HG02759 (cell line): ENCODE data around the gene DSCAML1.
A peak's percentile ranks its signal among the peaks of the same experiment; 100 is the strongest.

Source experiments
- ATAC-seq: cut with Tn5 transposase; IDR thresholded peaks from one replicate; pipeline ENCODE4 v1.9.1; 2021; ENCODE audit warnings: mild to moderate bottlenecking, moderate library complexity; ENCODE audit not compliant: unreplicated experiment

DSCAML1 gene

DNA sequence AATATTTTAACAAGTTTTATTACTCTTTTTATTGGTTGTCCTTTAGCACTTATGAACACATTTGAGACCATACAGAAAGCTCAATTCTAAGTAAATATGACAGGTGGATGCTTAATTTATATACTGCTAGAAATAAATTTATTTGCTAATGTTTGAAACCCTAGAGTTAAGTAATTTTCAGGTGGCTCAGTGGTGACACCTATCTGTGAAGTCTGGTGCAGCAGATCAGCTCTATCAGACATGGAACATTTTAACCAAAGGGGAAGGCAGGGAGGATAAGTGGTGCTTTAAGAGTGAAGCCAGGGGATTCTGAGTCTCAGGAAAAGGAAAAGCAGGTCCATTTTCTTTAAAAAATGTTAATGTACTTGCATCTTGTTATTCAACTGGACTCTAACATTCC, 175.8 kb downstream of the DSCAML1 start:
- no peak for ATAC-seq

DNA sequence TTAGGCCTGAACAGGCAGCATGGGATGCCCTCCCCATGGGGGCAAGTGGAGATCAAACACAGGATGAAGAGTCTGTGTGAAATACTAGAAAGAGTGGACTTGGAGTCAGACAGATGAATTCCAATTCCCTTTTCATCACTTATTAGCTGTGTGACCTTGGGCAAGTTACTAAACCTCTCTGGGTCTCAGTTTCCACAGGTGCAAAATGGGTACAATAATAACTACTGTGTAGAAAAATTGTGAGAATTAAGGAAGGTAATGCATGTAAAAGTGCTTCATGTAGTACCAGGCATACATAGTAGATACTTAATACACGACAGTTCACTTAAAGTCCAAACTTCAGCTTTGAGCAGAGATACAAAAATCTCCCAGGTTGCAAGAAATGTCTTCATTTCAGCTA, 176.4 kb downstream of the DSCAML1 start:
- no peak for ATAC-seq

DNA sequence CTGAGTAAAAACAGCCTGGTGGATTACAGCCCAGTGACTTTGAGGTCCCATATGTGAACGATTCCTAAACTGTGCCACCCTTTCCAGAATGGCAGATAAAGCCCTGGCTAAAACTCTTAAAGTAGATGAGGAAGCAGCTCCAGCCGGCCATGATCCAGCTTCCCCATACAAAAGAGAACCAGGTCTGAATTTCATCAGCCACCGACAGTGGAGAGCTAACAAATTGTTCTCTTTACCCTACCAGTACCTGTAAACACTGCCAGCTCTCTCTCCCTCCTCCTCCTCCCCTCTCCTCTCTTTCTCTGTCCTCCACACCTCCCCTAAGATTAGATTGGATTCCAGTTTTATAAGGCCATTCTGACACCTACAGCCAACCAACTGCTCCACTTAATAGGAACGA, 176.9 kb downstream of the DSCAML1 start:
- ATAC-seq: no peak

DNA sequence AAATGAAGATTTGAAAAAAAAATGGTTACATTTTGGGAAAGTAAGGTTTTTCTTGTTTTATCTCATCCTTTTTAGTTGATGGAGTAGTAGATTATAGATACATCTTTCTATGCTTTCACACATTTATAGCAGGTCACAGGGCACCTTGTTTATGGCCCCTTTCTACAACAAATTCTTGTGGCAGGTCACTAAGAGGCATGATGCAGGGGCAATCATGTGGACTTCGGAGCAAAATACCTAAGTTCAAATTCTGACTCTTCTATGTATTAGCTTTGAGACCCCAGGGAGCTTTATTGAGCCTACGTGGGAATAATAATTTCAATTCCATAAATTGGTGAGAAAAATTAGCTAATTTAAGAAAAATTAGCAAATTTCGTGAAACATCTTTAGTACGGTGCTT, 177.4 kb downstream of the DSCAML1 start:
- ATAC-seq: no peak

DNA sequence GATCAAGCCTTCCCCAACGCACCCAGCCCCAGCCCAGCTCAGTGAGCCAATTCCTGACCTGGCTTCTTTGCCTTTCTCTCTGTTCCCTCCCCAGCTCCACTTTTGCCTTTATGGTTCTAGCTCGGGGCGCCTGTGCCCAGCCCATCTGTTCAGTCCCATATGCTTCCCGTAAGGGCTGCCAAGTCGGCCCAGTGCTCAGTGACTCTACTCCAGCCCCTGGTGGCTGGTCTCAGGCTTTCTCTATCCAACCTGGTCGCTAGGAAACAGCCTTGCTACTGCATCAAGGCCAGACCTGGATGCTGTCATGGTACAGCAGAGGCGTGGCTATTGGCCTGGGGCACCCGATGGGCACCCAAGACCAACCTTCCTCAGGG, 178.0 kb downstream of the DSCAML1 start:
- ATAC-seq: no peak

DNA sequence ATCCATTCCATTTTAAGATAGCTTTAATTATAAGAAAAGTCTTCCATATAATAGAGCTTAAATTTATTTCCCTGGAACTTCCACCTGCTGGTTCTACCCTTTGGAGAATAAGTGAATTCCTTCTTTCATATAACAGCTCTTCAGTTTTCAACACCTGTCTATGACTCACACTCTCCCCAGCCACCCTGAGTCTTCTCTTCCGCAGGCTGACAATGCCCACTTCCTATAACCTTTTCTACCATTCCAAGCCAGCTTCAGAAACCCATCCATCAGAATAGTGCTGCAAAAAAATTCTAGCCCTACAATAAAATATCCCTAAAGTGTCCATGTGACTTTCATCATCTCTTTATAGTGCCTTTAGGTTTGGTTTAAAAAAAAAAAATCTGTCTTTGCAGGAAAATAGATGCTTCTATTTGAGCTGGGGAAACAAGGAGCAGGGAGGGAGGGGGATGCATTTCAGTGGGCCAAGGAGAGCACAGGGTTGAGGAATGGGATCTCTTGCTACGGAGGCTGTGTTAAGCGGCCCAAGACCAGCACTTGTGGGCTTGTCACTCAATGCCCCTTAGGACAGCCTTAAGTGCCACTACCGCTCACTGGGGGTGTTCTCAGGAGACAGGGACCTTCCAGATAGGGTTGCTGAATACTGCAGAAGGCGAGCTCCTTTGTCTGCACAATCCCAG, 178.6 kb downstream of the DSCAML1 start:
- ATAC-seq: no peak

DNA sequence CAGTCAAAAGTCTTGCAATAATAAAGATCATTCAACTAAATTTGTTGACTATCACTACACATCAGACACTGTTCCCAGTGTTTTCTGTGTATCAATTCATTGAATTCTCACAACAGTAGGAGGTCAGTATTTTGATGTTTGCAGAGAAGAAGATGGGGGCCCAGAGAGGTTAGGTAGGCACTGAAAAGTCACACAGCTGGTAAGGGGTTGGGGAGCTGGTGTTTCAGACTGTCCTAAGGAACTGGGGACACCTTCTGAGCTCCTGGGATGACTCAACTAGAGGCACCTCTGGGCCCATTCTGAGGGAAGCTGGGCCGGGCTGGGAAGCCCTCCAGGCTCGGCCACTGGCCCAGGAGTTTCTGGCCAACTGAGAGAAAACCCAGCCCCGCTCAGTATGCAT, 180.0 kb downstream of the DSCAML1 start:
- ATAC-seq: no peak

DNA sequence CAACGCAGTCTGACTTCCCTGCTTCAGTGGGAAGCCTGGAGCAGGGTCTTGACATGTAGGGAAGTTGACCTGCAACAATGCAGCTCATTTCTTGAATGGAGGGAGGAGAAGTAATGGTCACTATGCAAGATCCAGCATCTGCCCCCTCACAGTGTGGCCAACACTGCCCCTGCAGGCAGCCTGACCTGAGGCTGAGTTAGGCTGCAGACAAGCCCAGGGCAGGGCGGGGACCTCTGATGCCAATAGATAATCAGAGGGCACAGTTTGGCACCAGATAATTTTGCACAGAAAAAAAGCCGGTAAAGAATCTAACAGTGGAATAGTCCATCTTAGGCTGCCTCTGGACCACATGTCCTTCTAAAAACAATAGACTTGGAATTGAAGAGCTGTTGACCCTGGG, 182.3 kb downstream of the DSCAML1 start:
- no peak for ATAC-seq

DNA sequence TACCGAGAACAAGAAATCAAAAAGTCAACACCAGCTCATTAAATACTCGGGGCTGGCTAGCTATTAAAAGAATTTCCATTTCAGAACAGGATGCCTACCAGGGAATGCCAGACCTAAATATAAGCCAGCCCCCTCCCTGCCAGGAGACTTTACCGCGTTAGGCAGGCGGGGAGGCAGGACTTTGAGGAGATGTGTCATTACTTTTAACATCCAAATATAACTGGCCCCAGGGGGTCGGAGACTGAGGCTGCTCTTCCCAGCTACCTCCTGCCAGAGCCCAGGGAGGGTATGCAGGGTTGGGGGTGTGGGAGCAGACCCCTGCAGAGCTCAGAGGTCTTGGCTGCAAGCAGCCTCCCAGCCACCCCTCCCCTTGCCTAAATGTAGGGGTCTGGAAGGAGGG, 183.5 kb downstream of the DSCAML1 start:
- ATAC-seq: no peak

DNA sequence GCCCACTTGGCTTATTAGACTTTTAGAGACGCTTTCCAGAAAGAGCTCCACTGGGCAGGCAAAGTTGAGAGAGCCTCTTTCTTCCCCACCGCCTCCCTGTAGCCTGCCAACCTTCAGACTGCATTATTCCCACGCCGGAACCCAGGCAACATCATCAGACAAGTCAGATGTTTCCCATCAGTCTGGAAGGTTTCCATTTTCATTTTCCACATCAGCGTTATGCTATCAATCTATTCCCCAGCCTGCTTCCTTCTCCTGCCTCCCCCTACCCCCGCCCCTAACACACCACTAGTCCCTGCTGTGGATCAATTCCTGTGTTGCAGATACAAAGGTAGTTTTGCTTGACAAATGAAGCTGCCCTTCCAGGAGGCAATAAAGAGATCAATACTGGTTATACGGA, 184.8 kb downstream of the DSCAML1 start:
- no peak for ATAC-seq

DNA sequence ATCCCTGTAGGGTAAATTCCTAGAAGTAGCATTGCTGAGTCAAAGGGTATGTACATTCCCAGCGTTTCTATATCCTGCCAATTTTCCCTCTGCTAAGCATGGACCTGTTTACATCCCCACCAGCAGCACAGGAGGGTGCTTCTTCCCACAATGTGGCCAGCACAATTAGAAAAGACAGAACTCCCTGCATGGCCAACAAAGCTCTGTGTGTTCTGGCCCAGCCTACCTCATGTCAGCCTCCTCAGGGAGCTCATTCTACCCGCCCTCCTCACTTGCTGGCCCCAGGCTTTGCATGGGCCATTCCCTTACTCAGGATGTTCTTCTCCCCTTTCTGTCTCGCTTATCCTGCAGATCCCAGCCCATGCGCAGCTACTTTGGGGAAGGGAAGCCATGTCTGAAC, 186.1 kb downstream of the DSCAML1 start:
- ATAC-seq: no peak

DNA sequence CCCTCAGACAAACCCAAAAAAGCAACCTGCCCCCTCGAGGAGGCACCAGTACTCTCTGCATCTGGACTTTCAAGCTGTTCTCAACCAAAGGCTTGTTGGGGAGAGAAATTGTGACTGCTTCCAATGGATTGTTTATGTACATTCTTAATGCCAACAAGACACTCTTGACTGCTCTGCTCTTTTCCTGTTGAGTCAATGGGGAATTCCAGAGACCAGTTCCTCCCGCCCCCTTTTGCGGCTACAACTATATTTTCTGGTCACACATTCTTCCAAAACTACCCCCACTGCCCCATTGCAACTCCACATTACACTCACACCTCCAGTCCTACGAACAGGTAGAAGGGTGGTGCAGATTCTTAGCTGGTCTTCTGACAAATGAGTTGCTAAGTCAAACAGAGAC, 187.0 kb downstream of the DSCAML1 start:
- ATAC-seq: peak; percentile 52

DNA sequence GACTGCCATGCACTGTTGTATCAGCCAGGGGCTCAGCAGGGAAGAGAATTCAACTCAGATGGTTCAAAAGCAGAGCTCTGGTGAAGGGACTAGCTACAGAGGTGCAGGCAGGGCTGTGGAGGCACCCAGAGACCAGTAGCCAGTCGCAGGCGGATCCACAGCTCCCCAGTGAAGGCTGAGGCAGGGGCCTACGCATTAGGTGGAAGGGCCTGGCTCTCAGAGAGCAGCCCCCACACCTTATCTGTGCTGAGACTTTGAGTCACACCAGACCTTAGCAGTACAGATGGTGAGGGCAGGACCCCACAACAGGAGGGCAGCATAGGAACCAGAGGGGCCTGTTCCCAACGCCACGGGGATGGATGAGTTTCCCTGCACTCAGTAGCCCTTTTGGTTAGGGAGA, 189.6 kb downstream of the DSCAML1 start:
- ATAC-seq: no peak

DNA sequence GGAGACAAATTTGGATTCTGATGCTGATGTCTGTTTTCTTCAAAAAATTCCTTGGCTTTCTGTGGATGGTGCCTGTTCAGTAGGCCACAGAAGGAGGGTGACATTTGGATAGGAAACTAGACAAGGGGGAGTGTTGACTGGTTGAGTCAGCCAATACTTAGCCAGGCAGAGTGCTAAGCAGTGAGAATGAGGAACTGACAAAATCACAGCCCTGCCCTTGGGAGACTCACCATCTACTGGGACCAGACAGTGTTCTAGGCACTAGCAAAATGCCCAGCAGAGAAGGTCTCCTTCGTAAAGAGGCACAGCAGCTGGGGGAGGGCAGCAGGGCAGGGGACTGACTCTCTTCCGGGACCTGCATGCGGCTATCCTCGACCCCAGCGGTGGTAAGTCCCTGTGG, 190.2 kb downstream of the DSCAML1 start:
- ATAC-seq: no peak

DNA sequence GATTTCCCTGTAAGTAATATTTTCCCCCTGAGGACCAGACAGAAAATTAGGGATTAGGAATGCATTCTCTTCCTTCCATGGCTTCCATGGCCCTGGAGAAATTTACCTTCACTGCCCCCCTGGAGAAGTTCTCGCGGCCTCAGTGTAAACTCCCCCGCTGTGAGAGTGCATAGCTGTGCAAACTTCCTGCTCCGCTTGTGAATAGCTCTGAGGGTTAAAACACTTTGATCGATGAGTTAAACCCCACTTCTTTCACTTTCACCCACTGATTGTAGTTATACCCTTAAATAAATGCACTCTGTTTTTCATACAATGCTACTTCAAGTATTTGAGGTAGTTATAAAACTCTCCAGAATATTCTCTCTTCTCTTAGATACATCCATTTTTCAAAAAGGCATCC, 190.8 kb downstream of the DSCAML1 start:
- peak; percentile 58 for ATAC-seq

DNA sequence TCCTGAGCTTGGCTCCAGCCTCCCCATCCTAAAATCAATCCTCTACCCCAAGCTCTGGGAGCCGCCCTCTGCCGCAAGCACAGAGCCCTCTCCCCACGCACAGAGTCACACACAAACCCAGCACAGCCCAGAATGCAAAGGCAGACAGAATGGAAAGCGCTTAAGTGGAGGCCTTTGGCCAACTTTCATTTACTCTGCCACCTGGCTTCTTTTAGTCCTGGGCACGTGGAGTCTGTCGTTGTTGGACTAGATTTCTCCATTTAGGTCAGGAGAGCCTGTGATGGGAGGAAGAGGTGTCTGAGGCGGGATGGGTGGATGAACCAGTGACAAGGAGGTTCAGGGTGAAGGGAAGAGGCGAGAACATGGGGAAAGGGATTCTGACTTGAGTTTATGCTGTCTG, 191.7 kb downstream of the DSCAML1 start:
- no peak for ATAC-seq

DNA sequence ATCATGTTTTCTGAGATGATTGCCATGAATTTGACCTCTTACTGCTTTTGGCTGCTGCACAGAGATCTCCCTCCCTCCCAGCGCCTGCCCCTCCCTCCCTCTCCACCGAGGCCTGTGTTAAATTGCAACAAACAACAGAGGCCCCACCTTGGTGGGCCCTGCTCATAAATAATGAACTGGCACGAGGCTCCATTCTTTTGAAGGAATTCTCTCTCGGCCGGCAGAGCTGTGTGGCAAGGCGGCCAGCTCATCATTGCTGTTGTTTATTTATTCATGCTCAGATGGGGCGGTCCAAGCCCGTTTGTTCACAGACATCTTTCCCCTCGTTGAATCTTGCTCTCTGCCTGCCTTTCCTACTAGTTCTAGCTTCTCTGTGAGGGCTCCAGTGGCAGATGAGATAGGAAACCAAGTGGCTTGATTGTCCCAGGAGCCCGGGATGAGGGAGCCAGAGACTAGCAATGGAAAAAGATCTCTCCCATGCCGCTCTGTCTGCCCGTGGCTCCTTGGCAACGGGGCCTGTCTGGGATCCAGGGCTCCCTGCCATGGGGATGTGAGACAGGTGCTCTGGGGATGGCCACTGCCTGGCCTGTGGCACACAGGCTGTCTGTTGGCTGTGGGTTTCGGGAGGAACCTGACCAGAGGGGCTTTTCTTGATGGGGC, 192.6 kb downstream of the DSCAML1 start:
- ATAC-seq: no peak

DNA sequence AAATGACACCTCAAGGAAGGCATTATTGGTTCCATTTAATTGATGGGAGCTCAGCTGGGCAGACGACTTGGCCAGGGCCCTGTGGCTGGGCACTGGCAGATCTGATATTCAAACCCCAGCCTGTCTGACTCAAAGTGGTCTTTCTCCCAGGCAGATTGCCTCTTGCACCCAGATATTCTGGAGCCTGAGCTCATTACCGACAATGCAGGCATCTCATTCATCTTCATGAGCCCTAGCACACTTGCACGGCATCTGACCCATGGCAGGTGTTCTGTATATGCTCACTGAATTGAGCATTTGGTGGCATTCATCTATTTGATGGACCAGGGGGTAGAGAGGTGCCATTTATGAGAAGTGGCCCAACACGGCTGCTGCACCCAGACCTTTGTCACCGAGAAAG, 193.1 kb downstream of the DSCAML1 start:
- no peak for ATAC-seq

DNA sequence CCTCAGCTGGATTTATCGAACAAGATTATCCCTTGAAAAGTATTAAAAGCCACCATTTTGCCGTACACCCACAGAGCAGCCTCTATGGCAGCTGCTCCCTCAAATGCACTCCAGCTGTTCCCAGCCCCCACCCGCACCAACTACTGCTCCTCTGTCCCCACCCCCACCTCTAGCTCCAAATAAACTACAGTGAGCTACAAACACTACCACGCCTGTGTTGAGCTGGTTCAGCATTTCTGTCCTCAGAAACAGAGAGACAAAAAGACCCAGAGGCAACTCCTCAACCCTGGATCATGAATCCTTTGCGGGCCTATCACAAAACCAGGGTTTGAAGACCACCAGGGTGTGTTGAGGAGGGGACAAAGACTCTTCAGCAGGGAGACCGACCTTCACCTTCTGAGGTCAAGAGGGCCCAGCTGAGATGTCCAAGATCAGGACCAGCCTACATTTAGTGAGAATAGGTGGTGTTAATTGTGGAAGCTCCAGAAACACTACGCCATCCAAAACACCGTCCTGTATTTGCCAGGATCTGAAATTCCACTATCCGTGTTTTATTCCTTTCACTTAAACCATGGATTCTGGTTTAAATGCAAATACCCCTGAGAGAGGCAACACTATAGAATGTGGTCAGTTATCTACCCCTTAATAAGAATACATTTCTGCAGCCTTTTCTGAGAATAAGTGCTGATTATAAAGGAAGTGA, 195.9 kb downstream of the DSCAML1 start:
- no peak for ATAC-seq

DNA sequence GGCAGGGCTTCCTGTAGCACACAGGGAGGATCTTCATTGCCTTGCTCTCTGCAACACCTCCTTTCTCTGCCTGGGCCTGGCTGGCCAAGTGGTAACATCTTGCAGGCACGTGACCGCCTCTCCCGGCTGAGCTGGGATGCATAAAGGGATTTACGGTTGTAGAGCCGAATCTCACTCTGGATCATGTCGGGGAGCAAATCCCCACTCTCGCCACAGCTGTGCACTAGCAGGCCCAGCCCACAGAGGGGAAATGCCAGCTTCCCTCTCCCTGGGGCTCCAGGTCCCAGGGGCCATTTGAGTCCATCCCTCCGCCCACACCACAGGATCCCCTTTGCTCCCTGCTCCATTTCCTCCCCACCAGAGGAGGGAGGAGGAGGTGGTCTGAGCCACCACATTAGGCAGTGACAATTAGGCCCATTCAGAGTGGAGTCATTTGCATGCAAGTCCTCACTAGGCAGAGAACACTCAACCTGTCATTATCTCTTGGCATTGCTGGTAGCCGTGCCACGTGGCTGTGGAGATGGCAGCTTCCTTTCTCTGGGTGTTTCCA, 196.7 kb downstream of the DSCAML1 start:
- ATAC-seq: no peak

DNA sequence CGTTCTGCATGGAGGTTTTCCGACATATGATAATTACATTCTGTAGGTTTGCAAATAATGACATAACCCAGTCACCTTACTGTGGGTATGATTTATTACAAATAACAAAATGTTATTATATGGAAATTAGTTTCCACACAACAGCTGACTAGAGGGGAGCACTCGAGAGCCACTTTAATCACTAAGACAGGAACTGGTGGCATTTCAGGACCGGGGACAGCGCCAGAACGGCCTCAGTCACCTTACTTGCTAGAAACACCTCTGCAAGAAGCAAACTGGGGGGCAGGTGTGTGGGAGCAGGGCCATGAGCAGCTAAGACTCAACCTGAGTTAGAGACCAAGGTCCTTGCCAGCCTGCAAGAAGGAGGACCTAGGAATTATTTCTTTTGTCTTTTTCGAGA, 199.9 kb downstream of the DSCAML1 start:
- ATAC-seq: no peak

DNA sequence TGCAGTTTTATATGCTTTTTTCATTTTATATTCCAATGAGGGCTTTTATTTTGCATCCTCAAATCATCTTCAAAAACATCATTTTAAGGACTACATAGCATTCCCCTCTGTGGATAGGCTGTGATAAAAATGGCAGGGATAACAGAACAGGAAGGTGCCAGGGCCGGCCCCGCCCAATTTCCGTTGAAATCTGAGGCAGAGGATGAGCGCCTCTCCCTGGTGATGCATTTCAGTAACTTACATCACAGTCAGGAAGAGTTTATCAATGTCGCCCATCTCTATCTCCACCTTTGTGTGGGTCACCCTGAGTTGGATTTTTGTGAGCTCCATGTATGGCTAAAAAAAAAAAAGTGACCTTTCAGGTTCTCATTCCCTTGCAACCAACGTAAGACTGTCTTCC, 201.6 kb downstream of the DSCAML1 start:
- no peak for ATAC-seq
